Measurements from ENCODE around the gene TRIM31.
A peak's percentile ranks its signal among the peaks of the same experiment; 100 is the strongest.

- TF ChIP-seq MAX (IDR thresholded peaks at IDR 0.05; ENCODE audit: low read depth) (no peak), POLR2AphosphoS5 (IDR thresholded peaks at IDR 0.05; ENCODE audit: low read depth, low read length) (no peak), CTCF (IDR thresholded peaks at IDR 0.05) (peak; percentile 24; the same call in 1 of the 2 replicates), EZH2phosphoT487 (IDR thresholded peaks at IDR 0.05; ENCODE audit: borderline replicate concordance, low read depth) (no peak), USF1 (IDR thresholded peaks at IDR 0.05; ENCODE audit: borderline replicate concordance, low read depth) (no peak), TCF12 (IDR thresholded peaks at IDR 0.05) (no peak), YY1 (IDR thresholded peaks at IDR 0.05; ENCODE audit: low read depth) (no peak), RAD21 (IDR thresholded peaks at IDR 0.05; ENCODE audit: low read length) (no peak), GABPA (IDR thresholded peaks at IDR 0.05; ENCODE audit: low read depth) (no peak), JUND (IDR thresholded peaks at IDR 0.05) (no peak)
Observed at GRCh38 chr6:30149234-30149633, 36.3 kb upstream of the TRIM31 start.
